ENCODE data around the gene KLHL9.

The KLHL9 gene

GRCh38 chr9:21316032-21316842 is 19.0 kb downstream of the KLHL9 start:
- no peak overlapping the region for H3K27ac ChIP-seq (replicated peaks)
- no peaks in the 10 kb centered on the region for H3K27me3 ChIP-seq (ENCODE audit: insufficient read depth, poor library complexity, severe bottlenecking)
- no peak for DNase-seq (ENCODE audit: low read depth in 1 of 2, low spot score in 1 of 2)
- no peak for TF ChIP-seq POLR2AphosphoS5 (IDR thresholded peaks at IDR 0.05; ENCODE audit: low read depth)
- TF ChIP-seq SPI1 (IDR thresholded peaks at IDR 0.05; ENCODE audit: borderline replicate concordance, low read depth), result no peak
- no peak for TF ChIP-seq GABPA (IDR thresholded peaks at IDR 0.05; ENCODE audit: low read depth)
- no peak for TF ChIP-seq REST (IDR thresholded peaks at IDR 0.05; ENCODE audit: insufficient replicate concordance, low read depth)
- TF ChIP-seq CTCF (IDR thresholded peaks at IDR 0.05; ENCODE audit: insufficient read depth, low read length), result no peak
- no peak overlapping the region for H3K4me3 ChIP-seq (replicated peaks; ENCODE audit: insufficient read depth, low read length)

GRCh38 chr9:21314152-21314551 is 21.1 kb downstream of the KLHL9 start:
- Histone ChIP-seq H3K27me3 (ENCODE audit: insufficient read depth, poor library complexity, severe bottlenecking) (no peaks in the 10 kb centered on the region), H3K4me3 (replicated peaks; ENCODE audit: insufficient read depth, low read length) (no peak overlapping the region), H3K27ac (replicated peaks) (no peak overlapping the region)
- no peak for DNase-seq (ENCODE audit: low read depth in 1 of 2, low spot score in 1 of 2)
- TF ChIP-seq SPI1 (IDR thresholded peaks at IDR 0.05; ENCODE audit: borderline replicate concordance, low read depth) (no peak), REST (IDR thresholded peaks at IDR 0.05; ENCODE audit: insufficient replicate concordance, low read depth) (no peak), GABPA (IDR thresholded peaks at IDR 0.05; ENCODE audit: low read depth) (no peak), POLR2AphosphoS5 (IDR thresholded peaks at IDR 0.05; ENCODE audit: low read depth) (no peak), CTCF (IDR thresholded peaks at IDR 0.05; ENCODE audit: insufficient read depth, low read length) (no peak)

- no peak for TF ChIP-seq POLR2AphosphoS5 (IDR thresholded peaks at IDR 0.05; ENCODE audit: low read depth)
- TF ChIP-seq REST (IDR thresholded peaks at IDR 0.05; ENCODE audit: insufficient replicate concordance, low read depth), result no peak
- no peak for TF ChIP-seq SPI1 (IDR thresholded peaks at IDR 0.05; ENCODE audit: borderline replicate concordance, low read depth)
- TF ChIP-seq GABPA (IDR thresholded peaks at IDR 0.05; ENCODE audit: low read depth), result no peak
- TF ChIP-seq CTCF (IDR thresholded peaks at IDR 0.05; ENCODE audit: insufficient read depth, low read length), result no peak
- Histone ChIP-seq H3K27ac (replicated peaks) (no peak overlapping the region), H3K27me3 (ENCODE audit: insufficient read depth, poor library complexity, severe bottlenecking) (no peaks in the 10 kb centered on the region), H3K4me3 (replicated peaks; ENCODE audit: insufficient read depth, low read length) (no peak overlapping the region)
- no peak for DNase-seq (ENCODE audit: low read depth in 1 of 2, low spot score in 1 of 2)
Observed at GRCh38 chr9:21311889-21312288, 23.3 kb downstream of the KLHL9 start.

Data from HL-60 (cell line).